HG03025 (cell line): Measurements from ENCODE around the gene OR56B1.
"Not testable (repeated sequence)": the region's sequence is repeated elsewhere in the genome, so short reads cannot be mapped to it uniquely, and the experiment has no call there.

Source experiments
- ATAC-seq: cut with Tn5 transposase; IDR thresholded peaks from one replicate; pipeline ENCODE4 v1.9.1; 2021; ENCODE audit warnings: mild to moderate bottlenecking, moderate library complexity; ENCODE audit not compliant: unreplicated experiment, low FRiP score

The OR56B1 gene, protein sequence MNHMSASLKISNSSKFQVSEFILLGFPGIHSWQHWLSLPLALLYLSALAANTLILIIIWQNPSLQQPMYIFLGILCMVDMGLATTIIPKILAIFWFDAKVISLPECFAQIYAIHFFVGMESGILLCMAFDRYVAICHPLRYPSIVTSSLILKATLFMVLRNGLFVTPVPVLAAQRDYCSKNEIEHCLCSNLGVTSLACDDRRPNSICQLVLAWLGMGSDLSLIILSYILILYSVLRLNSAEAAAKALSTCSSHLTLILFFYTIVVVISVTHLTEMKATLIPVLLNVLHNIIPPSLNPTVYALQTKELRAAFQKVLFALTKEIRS

GRCh38 chr11:5736396-5736795 lies at the start of gene OR56B1:
Gene OR56B1, plus strand, starts transcription at chr11:5736448. Its CDS starts 69 bp downstream, at chr11:5736517.
- ATAC-seq, result no peak

- ATAC-seq, result no peak
Measured at GRCh38 chr11:5688482-5688881, 47.8 kb upstream of the OR56B1 start.

- ATAC-seq, result peak; percentile 67
Measured at GRCh38 chr11:5689551-5689983, 46.7 kb upstream of the OR56B1 start, which contains the start of gene TRIM22. Gene TRIM22, plus strand, starts transcription at chr11:5689790. Its CDS starts 6,443 bp downstream, at chr11:5696233.

GRCh38 chr11:5690216-5690615 lies 46.0 kb upstream of the OR56B1 start:
- no peak for ATAC-seq

DNA sequence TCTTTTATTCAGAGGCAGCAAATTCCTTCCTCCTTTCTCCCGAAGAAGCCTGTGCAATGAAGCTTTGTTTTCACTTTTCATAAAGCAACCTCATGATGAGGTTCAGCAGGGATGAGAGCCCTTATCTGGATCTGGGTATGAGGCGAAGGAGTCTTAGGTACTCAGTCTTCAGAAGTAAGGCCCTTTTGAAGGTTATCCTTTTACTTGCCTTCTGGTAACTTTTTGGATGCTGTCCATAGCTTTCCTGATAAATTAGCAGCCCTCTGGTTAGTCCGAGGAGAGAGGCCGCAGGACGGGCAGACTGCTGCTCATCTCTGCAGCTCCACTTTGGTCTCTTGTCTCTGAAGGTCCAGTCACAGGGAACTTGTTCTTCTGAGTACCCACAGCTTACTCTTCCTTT lies 45.5 kb upstream of the OR56B1 start:
- no peak for ATAC-seq

GRCh38 chr11:5691238-5691963 lies 44.8 kb upstream of the OR56B1 start:
- not testable (repeated sequence) for ATAC-seq

- ATAC-seq, result no peak
Measured at GRCh38 chr11:5691964-5692361, 44.3 kb upstream of the OR56B1 start.

DNA sequence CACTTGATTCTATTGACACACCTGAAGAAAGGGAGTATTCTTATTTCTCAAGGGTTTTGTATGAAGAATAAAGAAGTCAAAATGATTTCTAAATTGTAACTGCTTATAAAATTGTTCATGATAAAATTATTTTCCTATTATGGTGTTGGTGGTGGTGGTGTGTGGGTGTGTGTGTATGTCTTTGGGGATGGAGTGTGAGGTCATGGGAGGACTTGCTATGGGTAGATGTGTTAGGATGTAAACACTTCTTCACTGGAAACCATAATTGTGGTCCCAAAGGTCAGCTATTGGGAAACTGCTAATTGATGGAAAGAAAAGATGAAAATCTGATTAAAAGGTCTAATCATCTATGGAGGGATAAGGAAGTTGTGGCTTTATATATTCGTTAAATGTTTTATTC lies 41.6 kb upstream of the OR56B1 start:
- no peak for ATAC-seq

DNA sequence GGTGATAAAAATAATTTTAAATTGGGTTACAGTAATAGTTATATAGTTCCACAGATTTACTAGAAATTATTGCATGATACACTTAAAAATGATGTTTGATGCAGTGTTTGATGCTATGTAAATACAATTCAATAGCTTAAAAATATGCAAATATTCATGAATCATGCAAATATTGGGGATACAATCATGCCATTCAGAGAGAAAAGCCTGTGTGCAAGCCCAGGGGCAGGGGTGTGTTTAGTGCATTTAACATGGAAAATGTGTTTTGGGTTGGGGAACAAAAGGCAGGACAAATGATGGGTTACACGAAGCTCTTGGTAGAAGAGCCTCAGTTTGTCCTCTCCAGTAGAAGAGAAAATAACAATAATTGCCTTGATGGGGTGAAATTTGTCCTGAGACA lies 40.7 kb upstream of the OR56B1 start:
- ATAC-seq, result no peak

DNA sequence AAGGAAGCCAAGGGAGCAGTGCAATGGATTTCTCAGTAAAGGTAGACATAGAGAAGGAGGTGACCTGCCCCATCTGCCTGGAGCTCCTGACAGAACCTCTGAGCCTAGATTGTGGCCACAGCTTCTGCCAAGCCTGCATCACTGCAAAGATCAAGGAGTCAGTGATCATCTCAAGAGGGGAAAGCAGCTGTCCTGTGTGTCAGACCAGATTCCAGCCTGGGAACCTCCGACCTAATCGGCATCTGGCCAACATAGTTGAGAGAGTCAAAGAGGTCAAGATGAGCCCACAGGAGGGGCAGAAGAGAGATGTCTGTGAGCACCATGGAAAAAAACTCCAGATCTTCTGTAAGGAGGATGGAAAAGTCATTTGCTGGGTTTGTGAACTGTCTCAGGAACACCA lies 40.0 kb upstream of the OR56B1 start:
- no peak for ATAC-seq

GRCh38 chr11:5698281-5698680 lies 38.0 kb upstream of the OR56B1 start:
- ATAC-seq, result no peak

GRCh38 chr11:5700421-5701054 lies 35.7 kb upstream of the OR56B1 start:
- no peak for ATAC-seq

DNA sequence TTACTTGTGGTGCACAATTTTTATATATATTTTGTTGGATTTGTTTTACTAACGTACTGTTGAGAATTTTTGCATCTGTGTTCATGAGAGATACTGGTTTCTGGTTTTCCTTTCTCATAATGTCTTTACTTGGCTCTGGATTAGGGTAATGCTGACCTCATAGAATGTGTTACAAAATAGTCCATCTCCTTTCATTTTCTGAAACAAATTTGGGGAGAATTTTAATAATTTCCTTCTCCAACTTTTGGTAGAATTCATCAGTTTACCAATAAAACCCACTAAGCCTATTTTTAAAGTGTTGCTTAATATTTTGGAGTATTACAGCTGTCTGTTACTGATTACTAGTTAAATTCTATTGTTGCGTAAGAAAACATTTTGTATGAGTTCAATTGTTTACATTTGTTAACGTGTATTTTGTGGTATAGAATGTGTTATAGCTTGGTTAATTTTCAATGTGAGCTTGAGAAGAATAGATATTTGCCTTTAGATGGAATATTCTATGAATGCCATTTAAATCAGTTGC lies 35.1 kb upstream of the OR56B1 start:
- ATAC-seq, result no peak

- ATAC-seq, result peak; percentile 73
Measured at GRCh38 chr11:5703741-5704536, 32.3 kb upstream of the OR56B1 start.

DNA sequence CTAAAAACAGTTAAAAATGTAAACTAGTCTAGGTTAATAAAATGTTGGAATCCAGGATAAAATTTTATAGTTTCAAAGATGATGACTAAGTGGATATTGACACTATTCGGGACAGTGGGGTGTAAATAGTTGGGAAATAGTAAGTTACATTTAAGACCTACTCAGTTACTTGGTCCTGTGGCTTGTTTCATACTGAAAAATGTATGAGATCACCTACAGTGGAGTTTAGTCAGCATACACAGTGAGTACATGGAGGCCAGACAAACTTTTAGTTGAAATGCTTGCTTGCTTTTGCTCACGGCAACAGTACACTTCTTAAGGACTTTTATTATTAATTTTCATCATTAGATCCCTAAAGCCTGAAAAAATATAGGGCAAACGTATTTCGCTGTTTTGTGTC lies 30.6 kb upstream of the OR56B1 start:
- ATAC-seq, result no peak

GRCh38 chr11:5712507-5712906 lies 23.7 kb upstream of the OR56B1 start:
- no peak for ATAC-seq

GRCh38 chr11:5713695-5714094 lies 22.6 kb upstream of the OR56B1 start:
- no peak for ATAC-seq

GRCh38 chr11:5716518-5716917 lies 19.7 kb upstream of the OR56B1 start:
- ATAC-seq, result not testable (repeated sequence)

DNA sequence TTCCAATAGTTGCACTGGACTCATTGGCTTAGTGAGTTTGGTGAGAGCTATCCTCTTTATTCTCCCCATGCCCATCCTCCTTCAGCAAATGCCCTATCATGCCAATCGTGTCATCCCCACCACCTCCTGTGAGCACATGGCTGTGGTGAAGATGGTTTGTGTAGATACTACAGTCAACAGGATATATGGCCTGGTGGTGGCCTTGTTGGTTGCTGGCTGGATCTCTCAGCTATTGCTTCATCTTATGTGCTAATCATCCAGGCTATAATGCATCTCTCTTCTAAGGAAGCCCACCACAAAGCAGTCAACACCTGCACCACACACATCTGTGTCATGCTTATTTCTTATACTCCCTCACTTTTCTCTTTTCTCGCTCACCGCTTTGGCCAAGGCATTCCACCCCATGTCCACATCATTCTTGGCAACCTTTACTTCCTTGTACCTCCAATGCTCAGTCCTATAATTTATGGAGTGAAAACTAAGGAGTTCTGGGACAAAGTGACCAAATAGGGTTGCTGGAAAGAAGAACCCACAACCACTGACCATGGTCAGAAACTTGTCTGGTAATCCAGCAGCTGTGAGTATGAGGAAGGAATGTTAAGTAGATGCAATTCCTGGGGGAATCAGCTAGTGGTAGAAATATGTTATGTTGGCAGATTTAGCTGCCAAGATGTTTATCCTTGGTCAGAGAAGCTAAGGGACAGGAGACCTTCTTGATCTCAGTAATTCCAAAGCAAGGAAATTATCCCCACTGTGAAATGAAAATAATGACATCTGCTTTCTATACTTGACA lies 16.3 kb upstream of the OR56B1 start:
- no peak for ATAC-seq

- no peak for ATAC-seq
Measured at GRCh38 chr11:5722622-5723021, 13.6 kb upstream of the OR56B1 start.
